Trophoblast cell (in vitro differentiated cells and primary cell): ENCODE data around the gene CRMP1.

ENCODE experiments used
- DNase-seq, 2 donors: peaks; one replicate each; pipeline ENCODE4 v3.0.0-alpha.2; 2016
- H2AFZ ChIP-seq: 2 replicates; pipeline ENCODE4 v1.6.1; 2013; ENCODE audit warnings: low read length, moderate library complexity, mild to moderate bottlenecking; ENCODE audit not compliant: insufficient read depth, poor library complexity
- H2AK5ac ChIP-seq: 2 replicates; pipeline ENCODE4 v1.6.1; 2013; ENCODE audit warnings: mild to moderate bottlenecking, low read length
- H2BK120ac ChIP-seq: 2 replicates; pipeline ENCODE4 v1.6.1; 2013; ENCODE audit warnings: low read length, mild to moderate bottlenecking, moderate library complexity; ENCODE audit not compliant: insufficient read depth, poor library complexity
- H2BK12ac ChIP-seq: 2 replicates; pipeline ENCODE4 v1.6.1; 2013; ENCODE audit warnings: mild to moderate bottlenecking, low read length, moderate library complexity
- H2BK5ac ChIP-seq: 2 replicates; pipeline ENCODE4 v1.6.1; 2013; ENCODE audit warnings: low read length, low read depth, moderate library complexity, mild to moderate bottlenecking; ENCODE audit not compliant: poor library complexity
- H3K14ac ChIP-seq: 2 replicates; pipeline ENCODE4 v1.6.1; 2013; ENCODE audit warnings: mild to moderate bottlenecking, low read length
- H3K18ac ChIP-seq: 2 replicates; pipeline ENCODE4 v1.6.1; 2013; ENCODE audit warnings: mild to moderate bottlenecking, low read length
- H3K23ac ChIP-seq: 2 replicates; pipeline ENCODE4 v1.6.1; 2013; ENCODE audit warnings: low read length
- H3K27ac ChIP-seq: 2 replicates; pipeline ENCODE4 v1.5.1; 2013; ENCODE audit warnings: low read depth, mild to moderate bottlenecking, inconsistent platforms, low read length, moderate library complexity
- H3K27me3 ChIP-seq: 2 replicates; pipeline ENCODE4 v1.6.1; 2013; ENCODE audit warnings: inconsistent platforms, mild to moderate bottlenecking, low read length, moderate library complexity; ENCODE audit not compliant: insufficient read depth
- H3K36me3 ChIP-seq, 2 experiments: 1 replicate in 1 of 2; 2 replicates in 1 of 2; pipeline ENCODE4 v1.6.1; 2013; ENCODE audit warnings: low read length in 2 of 2, mild to moderate bottlenecking in 2 of 2, moderate library complexity in 1 of 2; ENCODE audit not compliant: insufficient read depth in 2 of 2, control insufficient read depth in 1 of 2
- H3K4ac ChIP-seq: 2 replicates; pipeline ENCODE4 v1.6.1; 2013; ENCODE audit warnings: low read depth, mild to moderate bottlenecking, low read length, moderate library complexity
- H3K4me1 ChIP-seq, 2 experiments: 1 replicate in 1 of 2; 2 replicates in 1 of 2; pipeline ENCODE4 v1.6.1; 2013; ENCODE audit warnings: low read length in 2 of 2, mild to moderate bottlenecking in 2 of 2, moderate library complexity in 1 of 2; ENCODE audit not compliant: insufficient read depth in 2 of 2, control insufficient read depth in 1 of 2
- H3K4me2 ChIP-seq: 2 replicates; pipeline ENCODE4 v1.6.1; 2013; ENCODE audit warnings: inconsistent platforms, mild to moderate bottlenecking, low read length, moderate library complexity
- H3K4me3 ChIP-seq: 2 replicates; pipeline ENCODE4 v1.5.1; 2013; ENCODE audit warnings: mild to moderate bottlenecking, low read depth, low read length, inconsistent platforms
- H3K79me1 ChIP-seq: one replicate; pipeline ENCODE4 v1.6.1; 2013; ENCODE audit warnings: low read length
- H3K79me2 ChIP-seq: 2 replicates; pipeline ENCODE4 v1.6.1; 2013; ENCODE audit warnings: low read length, mild to moderate bottlenecking; ENCODE audit not compliant: control insufficient read depth, insufficient read depth, poor library complexity
- H3K9ac ChIP-seq: 2 replicates; pipeline ENCODE4 v1.6.1; 2013; ENCODE audit warnings: mild to moderate bottlenecking, low read length
- H3K9me3 ChIP-seq: 2 replicates; pipeline ENCODE4 v1.6.1; 2013; ENCODE audit warnings: low read depth, mild to moderate bottlenecking, control low read depth, inconsistent platforms, low read length; ENCODE audit not compliant: insufficient read depth
- H4K12ac ChIP-seq: 2 replicates; pipeline ENCODE4 v1.6.1; 2013; ENCODE audit warnings: low read depth, mild to moderate bottlenecking, low read length, moderate library complexity
- H4K8ac ChIP-seq: 2 replicates; pipeline ENCODE4 v1.6.1; 2013; ENCODE audit warnings: low read depth, mild to moderate bottlenecking, low read length, moderate library complexity
- H4K91ac ChIP-seq: one replicate; pipeline ENCODE4 v1.6.1; 2013; ENCODE audit warnings: low read depth, mild to moderate bottlenecking, low read length, moderate library complexity
- WGBS: extraction: QIAGEN DNeasy Blood & Tissue Kit; methylation state at CpG from one replicate; pipeline ENCODE4 v1.1.7; 2013; ENCODE audit warnings: missing lambda C conversion rate; ENCODE audit not compliant: insufficient read length, insufficient coverage; ENCODE audit errors: extremely low coverage; 5-methylcytosine and 5-hydroxymethylcytosine counted together

The CRMP1 gene

DNA sequence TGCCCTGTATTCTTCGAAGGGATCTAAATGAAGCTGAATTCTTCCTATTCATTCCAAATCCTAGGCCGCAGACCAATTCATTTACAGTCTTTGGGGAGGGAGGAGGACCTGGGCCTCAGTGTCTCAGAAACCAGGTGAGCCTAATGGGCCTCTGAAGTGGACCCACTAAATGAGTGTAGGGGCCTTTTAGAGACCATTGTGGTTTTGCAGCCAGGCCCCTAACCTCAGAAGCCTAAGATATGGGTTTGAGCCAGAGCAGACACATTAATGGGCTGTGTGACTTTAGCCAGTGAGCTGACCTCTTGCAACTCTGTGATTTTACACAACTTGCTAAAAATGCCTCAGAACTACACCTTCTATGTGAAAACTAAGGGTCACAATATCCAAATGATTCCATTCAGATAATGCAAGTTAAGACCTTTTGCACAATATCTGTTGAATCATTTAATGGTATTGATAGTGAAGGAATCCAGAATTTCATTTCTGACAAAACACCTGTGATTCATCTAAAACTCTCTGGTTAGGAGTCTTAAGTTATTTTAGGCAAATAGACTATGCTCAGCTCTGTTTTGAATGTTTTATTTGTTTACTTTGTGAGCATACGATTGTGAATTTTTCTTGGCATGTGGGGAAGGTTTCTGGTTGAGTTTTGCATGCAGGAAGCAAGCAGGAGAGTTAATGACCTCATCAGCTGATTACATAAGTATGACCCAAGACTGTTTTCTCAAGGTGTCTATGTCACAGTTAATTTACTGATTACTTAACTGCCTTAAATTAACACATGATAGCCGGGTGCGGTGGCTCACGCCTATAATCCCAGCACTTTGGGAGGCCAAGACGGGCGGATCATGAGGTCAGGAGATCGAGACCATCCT is 106.8 kb downstream of the CRMP1 start:
- H3K27ac ChIP-seq: no peak overlapping the region
- no peak overlapping the region for H3K18ac ChIP-seq
- no peak overlapping the region for H2AK5ac ChIP-seq
- H2BK5ac ChIP-seq: no peak overlapping the region
- no peak overlapping the region for H2AFZ ChIP-seq
- H3K4me2 ChIP-seq: no peak overlapping the region
- no peak overlapping the region for H2BK12ac ChIP-seq
- no peak overlapping the region for H4K91ac ChIP-seq
- DNase-seq: peak in 1 of 2 donors; percentile 6
- no peak overlapping the region for H3K14ac ChIP-seq
- peaks cover 16 to 17% of the 10 kb centered on the region in 2 experiments for H3K36me3 ChIP-seq
- WGBS: no CpG with 5 or more reads among the region's 9 CpGs
- H3K79me1 ChIP-seq: no peaks in the 10 kb centered on the region
- no peak overlapping the region for H4K12ac ChIP-seq
- no peaks in the 10 kb centered on the region for H3K9me3 ChIP-seq
- no peaks in the 10 kb centered on the region for H3K79me2 ChIP-seq
- no peak overlapping the region for H3K23ac ChIP-seq
- no peak overlapping the region for H3K4me3 ChIP-seq
- H3K4me1 ChIP-seq: no peaks in the 10 kb centered on the region
- H4K8ac ChIP-seq: no peak overlapping the region
- no peak overlapping the region for H2BK120ac ChIP-seq
- no peak overlapping the region for H3K4ac ChIP-seq
- H3K9ac ChIP-seq: no peak overlapping the region
- H3K27me3 ChIP-seq: no peaks in the 10 kb centered on the region

DNA sequence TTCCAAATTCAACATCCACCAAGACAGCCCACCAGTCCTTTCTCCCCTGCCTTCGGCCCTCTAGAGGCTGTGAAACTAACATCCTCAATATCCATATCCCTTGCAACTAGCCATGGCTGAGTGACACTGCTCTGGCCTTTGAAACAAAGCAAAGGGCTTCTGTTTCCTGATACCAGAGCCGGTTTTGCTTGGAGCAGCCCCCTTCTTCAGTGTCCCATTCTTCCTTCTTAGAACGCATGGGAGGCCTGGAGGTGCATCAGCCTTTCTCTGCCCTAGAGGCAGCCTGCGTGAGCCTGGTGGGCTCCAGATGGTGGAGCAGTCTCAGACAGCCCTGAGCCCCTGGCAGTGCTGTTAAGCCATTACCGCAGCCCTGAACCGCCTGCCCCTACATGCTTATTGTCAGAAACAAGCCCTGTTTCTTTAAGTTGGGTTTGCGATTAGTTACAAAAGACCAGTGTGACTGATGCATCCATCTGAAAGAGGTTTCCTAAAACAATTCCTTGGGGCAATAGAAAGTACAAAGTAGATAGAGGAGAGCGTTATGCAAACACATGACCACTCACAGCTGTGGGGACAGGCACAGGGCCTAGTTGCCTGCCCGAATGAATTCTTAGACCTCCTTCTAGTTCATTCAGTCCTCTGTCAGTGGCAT is 107.8 kb downstream of the CRMP1 start:
- Histone ChIP-seq H3K79me2 (no peaks in the 10 kb centered on the region), H3K9ac (no peak overlapping the region)
- no peak for DNase-seq

DNA sequence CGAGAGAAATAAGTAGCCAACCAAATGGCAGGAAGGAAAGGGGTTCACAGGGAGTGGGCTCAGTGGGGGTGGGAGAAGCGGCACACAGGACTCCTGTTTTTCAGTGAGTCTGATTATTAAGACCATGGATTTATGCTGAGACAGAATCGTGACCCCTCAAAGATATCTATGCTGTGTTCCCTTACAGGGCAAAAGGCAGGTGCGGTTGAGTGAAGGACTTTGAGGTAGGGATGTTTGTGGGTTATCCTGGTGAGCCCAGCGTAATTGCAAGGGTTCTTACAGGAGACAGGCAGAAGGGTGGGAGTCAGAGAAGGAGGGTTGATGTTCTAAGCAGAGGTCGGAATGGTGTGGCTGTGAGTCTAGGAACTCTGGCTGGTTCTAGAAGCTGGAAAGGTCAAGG is 108.9 kb downstream of the CRMP1 start:
- no peak overlapping the region for H3K23ac ChIP-seq
- H3K4me2 ChIP-seq: no peak overlapping the region
- no peaks in the 10 kb centered on the region for H3K79me1 ChIP-seq
- H2AK5ac ChIP-seq: no peak overlapping the region
- H3K27me3 ChIP-seq: no peaks in the 10 kb centered on the region
- no peak overlapping the region for H3K27ac ChIP-seq
- no peak overlapping the region for H4K8ac ChIP-seq
- no peak overlapping the region for H4K91ac ChIP-seq
- H3K14ac ChIP-seq: no peak overlapping the region
- H2BK5ac ChIP-seq: no peak overlapping the region
- no peaks in the 10 kb centered on the region for H3K4me1 ChIP-seq
- no peak overlapping the region for H2BK12ac ChIP-seq
- no peaks in the 10 kb centered on the region for H3K9me3 ChIP-seq
- H3K9ac ChIP-seq: no peak overlapping the region
- H3K36me3 ChIP-seq: peaks cover 14 to 17% of the 10 kb centered on the region in 2 experiments
- H3K4me3 ChIP-seq: no peak overlapping the region
- H3K4ac ChIP-seq: no peak overlapping the region
- H3K18ac ChIP-seq: no peak overlapping the region
- no peak for DNase-seq
- H4K12ac ChIP-seq: no peak overlapping the region
- WGBS: no CpG with 5 or more reads among the region's 6 CpGs
- H2AFZ ChIP-seq: no peak overlapping the region
- H2BK120ac ChIP-seq: no peak overlapping the region
- no peaks in the 10 kb centered on the region for H3K79me2 ChIP-seq

More for the DNA sequence above, 107.8 kb downstream of the CRMP1 start:
- Histone ChIP-seq H2AK5ac (no peak overlapping the region), H4K12ac (no peak overlapping the region), H4K8ac (no peak overlapping the region), H3K4me2 (no peak overlapping the region), H3K4me1 (no peaks in the 10 kb centered on the region), H2AFZ (no peak overlapping the region), H2BK5ac (no peak overlapping the region), H3K23ac (no peak overlapping the region), H2BK120ac (no peak overlapping the region), H3K36me3 (peaks cover 16 to 17% of the 10 kb centered on the region in 2 experiments), H3K18ac (no peak overlapping the region), H3K14ac (no peak overlapping the region), H3K9me3 (no peaks in the 10 kb centered on the region), H3K27me3 (no peaks in the 10 kb centered on the region), H3K4me3 (no peak overlapping the region), H3K4ac (no peak overlapping the region), H3K27ac (no peak overlapping the region), H3K79me1 (no peaks in the 10 kb centered on the region), H4K91ac (no peak overlapping the region), H2BK12ac (no peak overlapping the region)
- no CpG with 5 or more reads among the region's 9 CpGs for WGBS

DNA sequence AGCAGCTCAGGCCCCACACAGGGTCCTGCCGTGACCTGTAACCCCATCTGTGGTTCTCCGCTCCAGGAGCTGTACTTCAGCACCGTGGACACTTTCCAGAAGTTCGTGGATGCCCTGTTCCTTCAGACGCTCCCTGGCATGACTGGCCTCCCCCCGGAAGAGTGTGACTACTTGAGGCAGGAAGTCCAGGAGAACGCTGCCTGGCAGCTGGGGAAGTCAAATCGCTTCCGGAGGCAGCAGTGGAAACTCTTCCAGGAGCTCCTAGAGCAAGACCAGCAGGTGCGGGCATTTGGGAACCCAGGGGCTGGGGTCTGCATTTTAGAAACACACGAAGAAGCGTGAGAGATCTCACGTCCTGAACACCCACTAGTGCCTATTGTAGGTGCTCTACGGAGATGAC is 109.4 kb downstream of the CRMP1 start:
- no CpG with 5 or more reads among the region's 14 CpGs for WGBS
- Histone ChIP-seq H3K18ac (no peak overlapping the region), H4K91ac (no peak overlapping the region), H3K4me3 (no peak overlapping the region), H3K4me1 (no peaks in the 10 kb centered on the region), H4K12ac (no peak overlapping the region), H3K14ac (no peak overlapping the region), H2AFZ (no peak overlapping the region), H2AK5ac (no peak overlapping the region), H3K4ac (no peak overlapping the region), H2BK12ac (no peak overlapping the region), H4K8ac (no peak overlapping the region), H2BK5ac (no peak overlapping the region), H3K27ac (no peak overlapping the region), H2BK120ac (no peak overlapping the region), H3K79me1 (no peaks in the 10 kb centered on the region), H3K23ac (no peak overlapping the region), H3K27me3 (no peaks in the 10 kb centered on the region), H3K79me2 (no peaks in the 10 kb centered on the region), H3K4me2 (no peak overlapping the region), H3K36me3 (peaks cover 13 to 17% of the 10 kb centered on the region in 2 experiments), H3K9me3 (no peaks in the 10 kb centered on the region), H3K9ac (no peak overlapping the region)
- DNase-seq: no peak
